IMR-90 (cell line): Measurements from ENCODE around the gene FBXO9.

Source experiments
- BHLHE40 ChIP-seq: fragments of 150-350 bp; IDR thresholded peaks from 2 replicates; pipeline ENCODE4 v1.6.1; 2016; ENCODE audit warnings: mild to moderate bottlenecking, low read depth, low read length
- CEBPB ChIP-seq: IDR thresholded peaks from 2 replicates; pipeline ENCODE4 v1.6.1; 2012; ENCODE audit warnings: low read depth, low read length, improper control_type of control experiment
- CHD1 ChIP-seq: IDR thresholded peaks from 2 replicates; pipeline ENCODE4 v1.6.1; 2012; ENCODE audit warnings: low read depth, low read length, improper control_type of control experiment
- CTCF ChIP-seq: conservative IDR thresholded peaks from 2 replicates; pipeline ENCODE4 v1.5.1; 2012; ENCODE audit warnings: mild to moderate bottlenecking, low read depth, low read length, improper control_type of control experiment
- MXI1 ChIP-seq: IDR thresholded peaks from 2 replicates; pipeline ENCODE4 v1.6.1; 2012; ENCODE audit warnings: low read depth, mild to moderate bottlenecking, low read length, moderate library complexity, borderline replicate concordance
- POLR2A ChIP-seq: IDR thresholded peaks from 2 replicates; pipeline ENCODE4 v1.6.1; 2012; ENCODE audit warnings: mild to moderate bottlenecking, low read depth, low read length
- RFX5 ChIP-seq: IDR thresholded peaks from 2 replicates; pipeline ENCODE4 v1.8.0; 2012; ENCODE audit warnings: low read depth, mild to moderate bottlenecking, low read length, moderate library complexity
- SMC3 ChIP-seq: fragments of 150-350 bp; IDR thresholded peaks from 2 replicates; pipeline ENCODE4 v1.6.1; 2016; ENCODE audit warnings: low read depth, mild to moderate bottlenecking, antibody characterized with exemption, low read length, moderate library complexity

GRCh38 chr6:53095270-53095669 lies 30.1 kb downstream of the FBXO9 start:
- TF ChIP-seq POLR2A (no peak), CTCF (no peak), MXI1 (no peak), CHD1 (no peak), RFX5 (no peak), SMC3 (no peak), BHLHE40 (no peak), CEBPB (no peak)
